Trophoblast cell (in vitro differentiated cells and primary cell): ENCODE data around the gene ARHGAP6.

ENCODE experiments used
- DNase-seq, 2 donors: peaks; one replicate each; pipeline ENCODE4 v3.0.0-alpha.2; 2016
- H2AFZ ChIP-seq: 2 replicates; pipeline ENCODE4 v1.6.1; 2013; ENCODE audit warnings: low read length, moderate library complexity, mild to moderate bottlenecking; ENCODE audit not compliant: insufficient read depth, poor library complexity
- H2AK5ac ChIP-seq: 2 replicates; pipeline ENCODE4 v1.6.1; 2013; ENCODE audit warnings: mild to moderate bottlenecking, low read length
- H2BK120ac ChIP-seq: 2 replicates; pipeline ENCODE4 v1.6.1; 2013; ENCODE audit warnings: low read length, mild to moderate bottlenecking, moderate library complexity; ENCODE audit not compliant: insufficient read depth, poor library complexity
- H2BK12ac ChIP-seq: 2 replicates; pipeline ENCODE4 v1.6.1; 2013; ENCODE audit warnings: mild to moderate bottlenecking, low read length, moderate library complexity
- H2BK5ac ChIP-seq: 2 replicates; pipeline ENCODE4 v1.6.1; 2013; ENCODE audit warnings: low read length, low read depth, moderate library complexity, mild to moderate bottlenecking; ENCODE audit not compliant: poor library complexity
- H3K14ac ChIP-seq: 2 replicates; pipeline ENCODE4 v1.6.1; 2013; ENCODE audit warnings: mild to moderate bottlenecking, low read length
- H3K18ac ChIP-seq: 2 replicates; pipeline ENCODE4 v1.6.1; 2013; ENCODE audit warnings: mild to moderate bottlenecking, low read length
- H3K23ac ChIP-seq: 2 replicates; pipeline ENCODE4 v1.6.1; 2013; ENCODE audit warnings: low read length
- H3K27ac ChIP-seq: 2 replicates; pipeline ENCODE4 v1.5.1; 2013; ENCODE audit warnings: low read depth, mild to moderate bottlenecking, inconsistent platforms, low read length, moderate library complexity
- H3K27me3 ChIP-seq: 2 replicates; pipeline ENCODE4 v1.6.1; 2013; ENCODE audit warnings: inconsistent platforms, mild to moderate bottlenecking, low read length, moderate library complexity; ENCODE audit not compliant: insufficient read depth
- H3K36me3 ChIP-seq, 2 experiments: 1 replicate in 1 of 2; 2 replicates in 1 of 2; pipeline ENCODE4 v1.6.1; 2013; ENCODE audit warnings: low read length in 2 of 2, mild to moderate bottlenecking in 2 of 2, moderate library complexity in 1 of 2; ENCODE audit not compliant: insufficient read depth in 2 of 2, control insufficient read depth in 1 of 2
- H3K4ac ChIP-seq: 2 replicates; pipeline ENCODE4 v1.6.1; 2013; ENCODE audit warnings: low read depth, mild to moderate bottlenecking, low read length, moderate library complexity
- H3K4me1 ChIP-seq, 2 experiments: 1 replicate in 1 of 2; 2 replicates in 1 of 2; pipeline ENCODE4 v1.6.1; 2013; ENCODE audit warnings: low read length in 2 of 2, mild to moderate bottlenecking in 2 of 2, moderate library complexity in 1 of 2; ENCODE audit not compliant: insufficient read depth in 2 of 2, control insufficient read depth in 1 of 2
- H3K4me2 ChIP-seq: 2 replicates; pipeline ENCODE4 v1.6.1; 2013; ENCODE audit warnings: inconsistent platforms, mild to moderate bottlenecking, low read length, moderate library complexity
- H3K4me3 ChIP-seq: 2 replicates; pipeline ENCODE4 v1.5.1; 2013; ENCODE audit warnings: mild to moderate bottlenecking, low read depth, low read length, inconsistent platforms
- H3K79me1 ChIP-seq: one replicate; pipeline ENCODE4 v1.6.1; 2013; ENCODE audit warnings: low read length
- H3K79me2 ChIP-seq: 2 replicates; pipeline ENCODE4 v1.6.1; 2013; ENCODE audit warnings: low read length, mild to moderate bottlenecking; ENCODE audit not compliant: control insufficient read depth, insufficient read depth, poor library complexity
- H3K9ac ChIP-seq: 2 replicates; pipeline ENCODE4 v1.6.1; 2013; ENCODE audit warnings: mild to moderate bottlenecking, low read length
- H3K9me3 ChIP-seq: 2 replicates; pipeline ENCODE4 v1.6.1; 2013; ENCODE audit warnings: low read depth, mild to moderate bottlenecking, control low read depth, inconsistent platforms, low read length; ENCODE audit not compliant: insufficient read depth
- H4K12ac ChIP-seq: 2 replicates; pipeline ENCODE4 v1.6.1; 2013; ENCODE audit warnings: low read depth, mild to moderate bottlenecking, low read length, moderate library complexity
- H4K8ac ChIP-seq: 2 replicates; pipeline ENCODE4 v1.6.1; 2013; ENCODE audit warnings: low read depth, mild to moderate bottlenecking, low read length, moderate library complexity
- H4K91ac ChIP-seq: one replicate; pipeline ENCODE4 v1.6.1; 2013; ENCODE audit warnings: low read depth, mild to moderate bottlenecking, low read length, moderate library complexity
- WGBS: extraction: QIAGEN DNeasy Blood & Tissue Kit; methylation state at CpG from one replicate; pipeline ENCODE4 v1.1.7; 2013; ENCODE audit warnings: missing lambda C conversion rate; ENCODE audit not compliant: insufficient read length, insufficient coverage; ENCODE audit errors: extremely low coverage; 5-methylcytosine and 5-hydroxymethylcytosine counted together

The ARHGAP6 gene

DNA sequence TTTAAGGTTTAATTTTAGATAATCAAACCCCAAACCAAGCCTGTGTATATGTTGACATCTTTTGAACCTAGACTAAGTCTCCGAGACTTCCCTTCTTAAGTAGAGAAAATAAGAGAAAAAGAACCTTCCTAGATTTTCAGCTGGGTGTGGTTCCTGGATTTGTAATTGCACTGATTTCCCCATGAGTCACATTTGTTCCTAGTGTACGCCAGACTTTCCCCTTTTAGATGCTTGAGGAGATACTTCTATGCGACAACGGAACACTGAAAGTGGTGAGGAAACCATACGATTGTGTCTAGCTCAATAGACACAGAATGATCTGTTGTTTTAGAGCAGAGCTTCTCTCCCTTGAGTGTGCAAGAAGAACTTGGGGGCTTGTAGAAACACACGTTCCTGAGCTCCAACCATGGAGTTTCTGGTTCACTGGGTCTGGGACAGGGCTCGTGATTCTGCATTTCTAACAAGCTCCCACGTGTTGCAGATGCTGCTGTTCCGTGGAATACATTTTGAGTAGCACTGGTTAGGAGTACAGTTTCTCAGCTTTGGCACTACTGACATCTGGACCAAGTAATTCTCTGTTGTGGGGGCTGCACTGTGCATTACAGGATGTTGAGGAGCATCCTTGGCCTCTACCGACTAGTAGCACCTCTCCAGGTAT is 285.4 kb downstream of the ARHGAP6 start:
- H2AK5ac ChIP-seq = no peak overlapping the region
- no peak overlapping the region for H4K8ac ChIP-seq
- no peak overlapping the region for H2BK12ac ChIP-seq
- no peaks in the 10 kb centered on the region for H3K79me2 ChIP-seq
- no peak overlapping the region for H3K4me3 ChIP-seq
- no peaks in the 10 kb centered on the region for H3K9me3 ChIP-seq
- H4K12ac ChIP-seq = no peak overlapping the region
- no peak overlapping the region for H3K4me2 ChIP-seq
- H2AFZ ChIP-seq = no peak overlapping the region
- peak; percentile 1 to 41 for DNase-seq
- no peak overlapping the region for H2BK120ac ChIP-seq
- WGBS = no CpG with 5 or more reads among the region's 10 CpGs
- H3K14ac ChIP-seq = no peak overlapping the region
- no peaks in the 10 kb centered on the region for H3K36me3 ChIP-seq
- no peak overlapping the region for H2BK5ac ChIP-seq
- no peak overlapping the region for H4K91ac ChIP-seq
- H3K9ac ChIP-seq = no peak overlapping the region
- H3K27ac ChIP-seq = no peak overlapping the region
- no peaks in the 10 kb centered on the region for H3K27me3 ChIP-seq
- no peak overlapping the region for H3K4ac ChIP-seq
- H3K79me1 ChIP-seq = no peaks in the 10 kb centered on the region
- no peak overlapping the region for H3K18ac ChIP-seq
- no peaks in the 10 kb centered on the region for H3K4me1 ChIP-seq
- no peak overlapping the region for H3K23ac ChIP-seq

DNA sequence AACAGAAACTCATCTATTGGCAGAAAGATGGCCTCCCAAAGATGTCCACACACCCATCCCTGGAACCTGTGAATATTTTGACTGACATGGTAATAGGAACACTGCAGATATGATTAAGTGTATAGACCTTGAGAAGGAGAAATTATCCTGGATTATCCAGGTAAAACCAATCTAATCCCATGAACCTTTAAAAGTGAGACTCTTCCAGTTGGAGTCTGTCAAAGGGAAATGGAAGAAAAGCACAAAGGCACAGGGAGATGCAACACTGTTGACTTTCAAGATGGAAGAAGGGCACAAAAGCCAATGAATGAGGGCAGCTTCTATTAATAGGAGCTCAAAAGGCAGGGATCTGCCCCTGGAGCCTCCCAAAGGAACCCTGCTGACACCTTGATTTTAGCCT is 289.6 kb downstream of the ARHGAP6 start:
- Histone ChIP-seq H3K79me2 (no peaks in the 10 kb centered on the region), H3K4ac (no peak overlapping the region), H3K36me3 (no peaks in the 10 kb centered on the region), H2BK120ac (no peak overlapping the region), H3K23ac (no peak overlapping the region), H2AK5ac (no peak overlapping the region), H4K12ac (no peak overlapping the region), H4K91ac (no peak overlapping the region), H3K79me1 (no peaks in the 10 kb centered on the region), H3K4me2 (no peak overlapping the region), H3K9me3 (no peaks in the 10 kb centered on the region), H2BK12ac (no peak overlapping the region), H3K27ac (no peak overlapping the region), H3K27me3 (no peaks in the 10 kb centered on the region), H3K14ac (no peak overlapping the region), H2AFZ (no peak overlapping the region), H3K4me1 (no peaks in the 10 kb centered on the region), H4K8ac (no peak overlapping the region), H3K4me3 (no peak overlapping the region), H3K9ac (no peak overlapping the region), H2BK5ac (no peak overlapping the region), H3K18ac (no peak overlapping the region)
- no peak for DNase-seq

DNA sequence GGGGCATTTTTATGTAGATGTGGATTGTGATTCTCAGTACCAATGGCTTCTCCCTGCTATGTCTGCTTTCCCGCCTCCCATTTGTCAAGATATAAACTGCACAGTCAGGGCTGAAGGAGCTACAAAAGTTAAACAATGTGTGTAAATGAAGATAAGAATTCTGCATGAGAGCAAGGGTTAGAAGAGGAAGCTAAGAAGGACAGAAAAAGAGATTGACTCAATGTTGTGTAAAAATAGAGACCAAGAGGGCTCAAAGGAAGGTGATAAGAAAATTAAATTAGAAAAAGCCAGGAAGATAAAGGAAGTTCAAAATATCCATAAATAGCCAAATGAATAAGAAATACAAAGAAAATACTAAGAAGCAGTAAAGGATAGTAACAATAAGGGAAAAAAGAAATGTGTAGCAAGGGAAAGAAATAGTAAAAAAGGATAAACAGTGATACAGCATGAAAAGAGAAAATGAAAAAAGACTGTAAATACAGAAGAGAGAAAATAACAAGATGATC is 290.1 kb downstream of the ARHGAP6 start:
- Histone ChIP-seq H3K23ac (no peak overlapping the region), H3K36me3 (no peaks in the 10 kb centered on the region), H3K4me3 (no peak overlapping the region), H2AFZ (no peak overlapping the region), H2BK120ac (no peak overlapping the region), H3K9ac (no peak overlapping the region), H3K4me2 (no peak overlapping the region), H2BK5ac (no peak overlapping the region), H3K79me1 (no peaks in the 10 kb centered on the region), H3K9me3 (no peaks in the 10 kb centered on the region), H3K79me2 (no peaks in the 10 kb centered on the region), H3K14ac (no peak overlapping the region), H3K27me3 (no peaks in the 10 kb centered on the region), H4K8ac (no peak overlapping the region), H3K4ac (no peak overlapping the region), H3K4me1 (no peaks in the 10 kb centered on the region), H2BK12ac (no peak overlapping the region), H4K91ac (no peak overlapping the region), H3K27ac (no peak overlapping the region), H4K12ac (no peak overlapping the region), H2AK5ac (no peak overlapping the region), H3K18ac (no peak overlapping the region)
- no CpG with 5 or more reads among the region's 1 CpG for WGBS
- no peak for DNase-seq

DNA sequence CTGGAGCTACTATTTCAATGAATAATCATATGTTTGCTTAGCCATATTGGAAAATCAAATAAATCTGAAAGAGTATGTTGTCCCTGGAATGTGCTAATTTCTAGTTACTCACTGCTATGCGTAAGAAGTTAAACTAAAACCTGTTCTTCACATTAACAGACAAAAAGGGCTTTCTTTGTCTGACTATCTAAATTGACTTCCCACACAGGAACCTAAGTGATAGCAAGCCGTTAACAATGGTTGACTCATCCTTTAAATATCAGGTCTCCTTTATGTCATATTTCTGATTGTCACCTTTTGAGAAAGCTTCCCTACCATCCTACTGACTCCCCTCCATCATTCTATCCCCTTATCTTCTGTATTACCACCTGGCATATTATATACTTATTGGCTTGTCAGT is 291.1 kb downstream of the ARHGAP6 start:
- Histone ChIP-seq H3K4ac (no peak overlapping the region), H2AFZ (no peak overlapping the region), H3K14ac (no peak overlapping the region), H3K79me1 (no peaks in the 10 kb centered on the region), H3K4me2 (no peak overlapping the region), H3K4me3 (no peak overlapping the region), H2AK5ac (no peak overlapping the region), H4K12ac (no peak overlapping the region), H2BK5ac (no peak overlapping the region), H3K36me3 (no peaks in the 10 kb centered on the region), H3K18ac (no peak overlapping the region), H3K9ac (no peak overlapping the region), H3K27ac (no peak overlapping the region), H3K9me3 (no peaks in the 10 kb centered on the region), H2BK12ac (no peak overlapping the region), H3K23ac (no peak overlapping the region), H2BK120ac (no peak overlapping the region), H3K27me3 (no peaks in the 10 kb centered on the region), H4K8ac (no peak overlapping the region), H3K4me1 (no peaks in the 10 kb centered on the region), H3K79me2 (no peaks in the 10 kb centered on the region), H4K91ac (no peak overlapping the region)
- DNase-seq = no peak
- WGBS = no CpG with 5 or more reads among the region's 2 CpGs
